ENCODE results near the gene ADK. TPM values are rescaled to one million over a fixed set of nuclear protein-coding genes. Genes with fewer than 3 reads are reported as not detected.

ADK gene
- total RNA-seq, 4 donors from 2014 or later, result 62.1 to 84.7 (median 74.4) TPM

GRCh38 chr10:74380795-74381194, 229.8 kb downstream of the ADK start:
- Histone ChIP-seq H3K27ac (no peak overlapping the region), H3K4me1 (peaks cover 5 to 15% of the 10 kb centered on the region in 2 donors), H3K36me3 (no peaks in the 10 kb centered on the region), H3K27me3 (no peaks in the 10 kb centered on the region), H3K9me3 (no peaks in the 10 kb centered on the region), H3K4me3 (replicated peaks in 1 of 3) (no peak overlapping the region)
- 93 to 96% methylated on average over 1 of the region's 1 CpG for WGBS, 2 donors
- TF ChIP-seq CTCF (IDR thresholded peaks at IDR 0.05), result no peak
- no peak for TF ChIP-seq POLR2A (IDR thresholded peaks at IDR 0.05)
- DNase-seq, result no peak
- intact Hi-C loops (cut with DNase I), result no loop called here

GRCh38 chr10:74381291-74381853, 230.4 kb downstream of the ADK start:
- intact Hi-C loops (cut with DNase I), result no loop called here
- Histone ChIP-seq H3K27ac (no peak overlapping the region), H3K4me3 (replicated peaks in 1 of 3) (no peak overlapping the region), H3K4me1 (peaks cover 5 to 15% of the 10 kb centered on the region in 2 donors), H3K27me3 (no peaks in the 10 kb centered on the region), H3K9me3 (no peaks in the 10 kb centered on the region), H3K36me3 (no peaks in the 10 kb centered on the region)
- no peak for TF ChIP-seq CTCF (IDR thresholded peaks at IDR 0.05)
- no peak for TF ChIP-seq POLR2A (IDR thresholded peaks at IDR 0.05)
- WGBS, 2 donors, result 77 to 84% methylated on average over 2 of the region's 2 CpGs
- DNase-seq, result no peak

- intact Hi-C loops (cut with DNase I), result no loop called here
- WGBS, 2 donors, result 84 to 90% methylated on average over 1 of the region's 1 CpG
These were observed 231.6 kb downstream of the ADK start for GRCh38 chr10:74382663-74383062.

GRCh38 chr10:74383642-74384041, 232.6 kb downstream of the ADK start:
- Histone ChIP-seq H3K27ac (no peak overlapping the region), H3K36me3 (no peaks in the 10 kb centered on the region), H3K4me1 (peaks cover 5 to 15% of the 10 kb centered on the region in 2 donors), H3K4me3 (replicated peaks in 1 of 3) (no peak overlapping the region), H3K9me3 (no peaks in the 10 kb centered on the region), H3K27me3 (no peaks in the 10 kb centered on the region)
- intact Hi-C loops (cut with DNase I), result no loop called here
- no peak for DNase-seq
- TF ChIP-seq POLR2A (IDR thresholded peaks at IDR 0.05) (no peak), CTCF (IDR thresholded peaks at IDR 0.05) (no peak)

More at GRCh38 chr10:74382663-74383062, 231.6 kb downstream of the ADK start:
- no peak for DNase-seq
- no peak overlapping the region for H3K4me3 ChIP-seq (replicated peaks in 1 of 3)
- no peaks in the 10 kb centered on the region for H3K36me3 ChIP-seq
- H3K27me3 ChIP-seq, result no peaks in the 10 kb centered on the region
- peaks cover 5 to 15% of the 10 kb centered on the region in 2 donors for H3K4me1 ChIP-seq
- H3K27ac ChIP-seq, result no peak overlapping the region
- TF ChIP-seq CTCF (IDR thresholded peaks at IDR 0.05), result no peak
- no peaks in the 10 kb centered on the region for H3K9me3 ChIP-seq

GRCh38 chr10:74384615-74385183, 233.7 kb downstream of the ADK start:
- Histone ChIP-seq H3K4me3 (replicated peaks in 1 of 3) (no peak overlapping the region), H3K27me3 (no peaks in the 10 kb centered on the region), H3K9me3 (no peaks in the 10 kb centered on the region), H3K4me1 (peaks cover 5 to 15% of the 10 kb centered on the region in 2 donors), H3K36me3 (no peaks in the 10 kb centered on the region), H3K27ac (peak overlapping the region; percentile 37 to 58 (median 43))
- no peak for DNase-seq
- WGBS, 2 donors, result 32 to 46% methylated on average over 3 of the region's 3 CpGs
- TF ChIP-seq CTCF (IDR thresholded peaks at IDR 0.05) (no peak), POLR2A (IDR thresholded peaks at IDR 0.05) (no peak)
- intact Hi-C loops (cut with DNase I), result no loop called here

All from thyroid gland (tissue), 4 donors.